Neural cell (in vitro differentiated cells): ENCODE measurements around the gene NFILZ. TPM values are rescaled to one million over a fixed set of nuclear protein-coding genes. Genes with fewer than 3 reads are reported as not detected.

Source experiments
- H2AFZ ChIP-seq: fragments of 200-600, 300-800 bp; sonication (generic), shearing (Covaris generic); 2 replicates; pipeline ENCODE4 v1.6.0; 2014; ENCODE audit warnings: low read depth, mild to moderate bottlenecking, antibody characterized with exemption, low read length, moderate library complexity
- H3F3A ChIP-seq: fragments of 200-600 bp; shearing (Covaris generic); 2 replicates; pipeline ENCODE4 v1.6.1; 2016; ENCODE audit warnings: mild to moderate bottlenecking, moderate library complexity, mixed read lengths, antibody characterized with exemption, low read length; ENCODE audit not compliant: insufficient read depth, poor library complexity, severe bottlenecking
- H3K27ac ChIP-seq: fragments of 200-600, 300-800 bp; sonication (generic), shearing (Covaris generic); 2 replicates; pipeline ENCODE4 v1.5.1; 2014; ENCODE audit warnings: mild to moderate bottlenecking, low read length, moderate library complexity
- H3K27me3 ChIP-seq: fragments of 300-800, 200-600 bp; sonication (generic), shearing (Covaris generic); 2 replicates; pipeline ENCODE4 v1.6.0; 2014; ENCODE audit warnings: mild to moderate bottlenecking, low read depth, low read length, moderate library complexity; ENCODE audit not compliant: insufficient read depth
- H3K36me3 ChIP-seq: fragments of 300-800, 200-600 bp; sonication (generic), shearing (Covaris generic); 2 replicates; pipeline ENCODE4 v1.5.1; 2014; ENCODE audit warnings: mild to moderate bottlenecking, antibody characterized with exemption, low read length, moderate library complexity; ENCODE audit not compliant: insufficient read depth
- H3K4me2 ChIP-seq: fragments of 300-800, 200-600 bp; sonication (generic), shearing (Covaris generic); 2 replicates; pipeline ENCODE4 v1.6.0; 2014; ENCODE audit warnings: mild to moderate bottlenecking, low read length
- H3K4me3 ChIP-seq: fragments of 300-800, 200-600 bp; sonication (generic), shearing (Covaris generic); 2 replicates; pipeline ENCODE4 v1.5.1; 2014; ENCODE audit warnings: mild to moderate bottlenecking, low read length, moderate library complexity
- H3K79me2 ChIP-seq: fragments of 200-600 bp; shearing (Covaris generic); replicated peaks from 2 replicates; pipeline ENCODE4 v1.6.0; 2014; ENCODE audit warnings: mild to moderate bottlenecking, low read length, moderate library complexity; ENCODE audit not compliant: insufficient read depth
- H3K9ac ChIP-seq: fragments of 300-800, 200-600 bp; sonication (generic), shearing (Covaris generic); 2 replicates; pipeline ENCODE4 v1.6.1; 2016; ENCODE audit warnings: mild to moderate bottlenecking, low read length, mixed read lengths
- H3K9me2 ChIP-seq: fragments of 200-600 bp; shearing (Covaris generic); 2 replicates; pipeline ENCODE4 v1.6.1; 2016; ENCODE audit warnings: mild to moderate bottlenecking, low read length, mixed read lengths; ENCODE audit not compliant: insufficient read depth
- H3K9me3 ChIP-seq: fragments of 200-600, 300-800 bp; sonication (generic), shearing (Covaris generic); 2 replicates; pipeline ENCODE4 v1.6.1; 2016; ENCODE audit warnings: mild to moderate bottlenecking, mixed run types, low read length, moderate library complexity, mixed read lengths
- H4K20me1 ChIP-seq: fragments of 200-600 bp; shearing (Covaris generic); 2 replicates; pipeline ENCODE4 v1.6.1; 2016; ENCODE audit warnings: mild to moderate bottlenecking, mixed run types; ENCODE audit not compliant: insufficient read depth
- CTCF ChIP-seq: fragments of 450-650 bp; IDR thresholded peaks from 2 replicates; pipeline ENCODE4 v1.5.1; 2014; ENCODE audit warnings: antibody characterized with exemption, mild to moderate bottlenecking, moderate library complexity; ENCODE audit not compliant: poor library complexity, severe bottlenecking
- EP300 ChIP-seq: fragments of 450-650 bp; conservative IDR thresholded peaks from 2 replicates; pipeline ENCODE4 v1.6.1; 2014; ENCODE audit warnings: antibody characterized with exemption, mild to moderate bottlenecking, moderate library complexity; ENCODE audit not compliant: poor library complexity, severe bottlenecking
- EZH2 ChIP-seq: fragments of 200-600, 300-800 bp; shearing (Covaris generic), sonication (generic); IDR thresholded peaks from 2 replicates; pipeline ENCODE4 v1.6.1; 2014; ENCODE audit warnings: antibody characterized with exemption, low read length, borderline replicate concordance, mild to moderate bottlenecking; ENCODE audit not compliant: insufficient read depth, poor library complexity, severe bottlenecking
- MXI1 ChIP-seq: fragments of 450-650 bp; conservative IDR thresholded peaks from 2 replicates; pipeline ENCODE4 v1.6.1; 2014; ENCODE audit warnings: antibody characterized with exemption, mild to moderate bottlenecking; ENCODE audit not compliant: poor library complexity, severe bottlenecking
- POLR2AphosphoS5 ChIP-seq: IDR thresholded peaks from 2 replicates; pipeline ENCODE4 v1.6.1; 2012
- RAD21 ChIP-seq: fragments of 450-650 bp; conservative IDR thresholded peaks from 2 replicates; pipeline ENCODE4 v1.6.1; 2014; ENCODE audit warnings: antibody characterized with exemption, mild to moderate bottlenecking, moderate library complexity
- REST ChIP-seq: IDR thresholded peaks from 2 replicates; pipeline ENCODE4 v1.6.1; 2012; ENCODE audit warnings: borderline replicate concordance
- SMC3 ChIP-seq: fragments of 450-650 bp; conservative IDR thresholded peaks from 2 replicates; pipeline ENCODE4 v1.6.1; 2014; ENCODE audit warnings: antibody characterized with exemption, mild to moderate bottlenecking, moderate library complexity; ENCODE audit not compliant: poor library complexity
- TAF1 ChIP-seq: IDR thresholded peaks from 2 replicates; pipeline ENCODE4 v1.6.1; 2012; ENCODE audit warnings: low read depth
- polyA plus RNA-seq: library from polyadenylated mRNA; depleted of rRNA; stranded (reverse); fragments of >200 nt; gene quantifications from 2 replicates; pipeline ENCODE4 v1.2.3, GENCODE V29; 2014

The NFILZ gene
- polyA plus RNA-seq, 1 donor from 2014 or later, result not detected

- TF ChIP-seq CTCF (no peak), SMC3 (no peak), TAF1 (no peak), POLR2AphosphoS5 (no peak)
These were observed 41.2 kb upstream of the NFILZ start (continued) for GRCh38 chr19:8589177-8589714.

- Histone ChIP-seq H2AFZ (no peak overlapping the region), H4K20me1 (no peaks in the 10 kb centered on the region), H3K9ac (peak overlapping the region; percentile 27), H3K27ac (no peak overlapping the region), H3K9me2 (no peaks in the 10 kb centered on the region), H3K4me3 (peak overlapping the region; percentile 67), H3K27me3 (no peaks in the 10 kb centered on the region), H3K36me3 (no peaks in the 10 kb centered on the region), H3K9me3 (no peaks in the 10 kb centered on the region), H3F3A (no peaks in the 10 kb centered on the region), H3K79me2 (no peaks in the 10 kb centered on the region), H3K4me2 (peak overlapping the region; percentile 12)
- TF ChIP-seq MXI1 (peak; percentile 31), TAF1 (no peak), REST (no peak), RAD21 (no peak), EZH2 (no peak), EP300 (no peak), CTCF (no peak), SMC3 (no peak)
These were observed 38.0 kb upstream of the NFILZ start for GRCh38 chr19:8592231-8593009.
